RWPE2 (cell line): ENCODE results near the gene LAMA3.

ENCODE experiments used
- ATAC-seq: fragments of 200-7000 bp; cut with Tn5 transposase; 3 replicates; pipeline ENCODE4 v1.9.1; 2021; ENCODE audit warnings: low read depth
- DNase-seq: peaks from one replicate; pipeline ENCODE4 v3.0.0-alpha.2; 2020; ENCODE audit warnings: low spot score
- H3K27ac ChIP-seq: fragments of 450-650 bp; 2 replicates; pipeline ENCODE4 v1.5.1; 2017; ENCODE audit warnings: mild to moderate bottlenecking; ENCODE audit not compliant: poor library complexity, severe bottlenecking
- H3K27me3 ChIP-seq: fragments of 250-450 bp; sonication (Bioruptor Pico); 2 replicates; pipeline ENCODE4 v1.5.1; 2021; ENCODE audit warnings: mild to moderate bottlenecking, moderate library complexity; ENCODE audit not compliant: insufficient read depth, poor library complexity, severe bottlenecking
- H3K36me3 ChIP-seq: fragments of 250-450 bp; sonication (Bioruptor Pico); 2 replicates; pipeline ENCODE4 v1.5.1; 2020; ENCODE audit warnings: low read depth, mild to moderate bottlenecking, moderate library complexity
- H3K4me1 ChIP-seq: fragments of 250-450 bp; sonication (Bioruptor Pico); 2 replicates; pipeline ENCODE4 v1.5.1; 2021; ENCODE audit warnings: mild to moderate bottlenecking, moderate library complexity; ENCODE audit not compliant: insufficient read depth, poor library complexity, severe bottlenecking
- H3K4me3 ChIP-seq: fragments of 250-450 bp; sonication (Bioruptor Pico); 2 replicates; pipeline ENCODE4 v1.5.1; 2021; ENCODE audit warnings: mild to moderate bottlenecking, moderate library complexity; ENCODE audit not compliant: severe bottlenecking
- H3K9me3 ChIP-seq: fragments of 250-450 bp; sonication (Bioruptor Pico); 2 replicates; pipeline ENCODE4 v1.5.1; 2021; ENCODE audit warnings: mild to moderate bottlenecking, moderate library complexity; ENCODE audit not compliant: severe bottlenecking
- TF ChIP-seq, protein P1 (sequence below): fragments of 450-650 bp; IDR thresholded peaks from one replicate; pipeline ENCODE4 v1.5.1; 2017; ENCODE audit warnings: mild to moderate bottlenecking, moderate library complexity; ENCODE audit not compliant: poor library complexity, severe bottlenecking

LAMA3 gene

DNA sequence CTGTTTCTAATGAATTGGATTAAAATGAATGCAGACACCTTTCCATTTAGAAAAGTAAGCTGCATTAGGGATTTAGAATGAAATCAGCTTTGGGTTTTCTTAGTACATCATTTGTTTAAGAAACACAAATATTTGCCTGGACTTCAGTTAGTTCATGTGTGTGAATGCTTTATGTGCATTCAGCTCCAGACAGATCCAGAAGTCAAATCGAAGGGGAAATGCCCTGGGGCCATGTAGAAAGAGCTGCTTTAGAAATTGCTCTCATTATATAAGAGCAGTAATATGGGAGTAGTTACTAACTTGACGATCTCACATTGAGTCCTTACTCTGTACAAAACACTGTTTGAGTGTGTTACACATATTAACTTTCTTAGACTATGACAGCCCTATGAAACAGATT lies 237.3 kb downstream of the LAMA3 start:
- no peak for DNase-seq
- Histone ChIP-seq H3K27ac (no peak overlapping the region), H3K4me3 (no peak overlapping the region), H3K9me3 (no peaks in the 10 kb centered on the region), H3K4me1 (no peaks in the 10 kb centered on the region), H3K36me3 (peaks cover 98% of the 10 kb centered on the region), H3K27me3 (no peaks in the 10 kb centered on the region)
- no peak for ATAC-seq
- TF ChIP-seq, protein P1, sequence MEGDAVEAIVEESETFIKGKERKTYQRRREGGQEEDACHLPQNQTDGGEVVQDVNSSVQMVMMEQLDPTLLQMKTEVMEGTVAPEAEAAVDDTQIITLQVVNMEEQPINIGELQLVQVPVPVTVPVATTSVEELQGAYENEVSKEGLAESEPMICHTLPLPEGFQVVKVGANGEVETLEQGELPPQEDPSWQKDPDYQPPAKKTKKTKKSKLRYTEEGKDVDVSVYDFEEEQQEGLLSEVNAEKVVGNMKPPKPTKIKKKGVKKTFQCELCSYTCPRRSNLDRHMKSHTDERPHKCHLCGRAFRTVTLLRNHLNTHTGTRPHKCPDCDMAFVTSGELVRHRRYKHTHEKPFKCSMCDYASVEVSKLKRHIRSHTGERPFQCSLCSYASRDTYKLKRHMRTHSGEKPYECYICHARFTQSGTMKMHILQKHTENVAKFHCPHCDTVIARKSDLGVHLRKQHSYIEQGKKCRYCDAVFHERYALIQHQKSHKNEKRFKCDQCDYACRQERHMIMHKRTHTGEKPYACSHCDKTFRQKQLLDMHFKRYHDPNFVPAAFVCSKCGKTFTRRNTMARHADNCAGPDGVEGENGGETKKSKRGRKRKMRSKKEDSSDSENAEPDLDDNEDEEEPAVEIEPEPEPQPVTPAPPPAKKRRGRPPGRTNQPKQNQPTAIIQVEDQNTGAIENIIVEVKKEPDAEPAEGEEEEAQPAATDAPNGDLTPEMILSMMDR: no peak

GRCh38 chr18:23927821-23928746 lies 238.8 kb downstream of the LAMA3 start:
- no peak for DNase-seq
- no peak for ATAC-seq
- Histone ChIP-seq H3K27ac (no peak overlapping the region), H3K36me3 (peaks cover 98% of the 10 kb centered on the region), H3K4me1 (no peaks in the 10 kb centered on the region), H3K27me3 (no peaks in the 10 kb centered on the region), H3K9me3 (no peaks in the 10 kb centered on the region), H3K4me3 (no peak overlapping the region)
- TF ChIP-seq, protein P1: no peak

GRCh38 chr18:23929362-23929930 lies 240.2 kb downstream of the LAMA3 start:
- Histone ChIP-seq H3K9me3 (no peaks in the 10 kb centered on the region), H3K4me3 (no peak overlapping the region), H3K27me3 (no peaks in the 10 kb centered on the region), H3K4me1 (no peaks in the 10 kb centered on the region), H3K27ac (no peak overlapping the region), H3K36me3 (peaks cover 100% of the 10 kb centered on the region)
- ATAC-seq: no peak
- TF ChIP-seq, protein P1: no peak
- no peak for DNase-seq

- Histone ChIP-seq H3K4me3 (no peak overlapping the region), H3K27me3 (no peaks in the 10 kb centered on the region), H3K36me3 (peaks cover 100% of the 10 kb centered on the region), H3K27ac (no peak overlapping the region), H3K4me1 (no peaks in the 10 kb centered on the region), H3K9me3 (no peaks in the 10 kb centered on the region)
- TF ChIP-seq, protein P1: no peak
- no peak for DNase-seq
- no peak for ATAC-seq
Measured at GRCh38 chr18:23930002-23930401, 240.7 kb downstream of the LAMA3 start.
